Body of pancreas (tissue), 4 donors: ENCODE data around the gene DNAI7.

Source experiments
- POLR2A ChIP-seq, 3 donors: fragments of 450-650 bp; IDR thresholded peaks; one replicate each; pipeline ENCODE4 v1.6.1; 2016; ENCODE audit warnings: antibody characterized with exemption in 3 of 3, mild to moderate bottlenecking in 2 of 3
- TF ChIP-seq, protein P1 (sequence below), 7 experiments: fragments of 450-650 bp in 4 of 7; fragments of 200-600 bp in 3 of 7; sonication (generic) in 3 of 7; IDR thresholded peaks; one replicate each; pipeline ENCODE4 v1.5.1; 2016 to 2019; ENCODE audit warnings: antibody characterized with exemption in 7 of 7

DNA sequence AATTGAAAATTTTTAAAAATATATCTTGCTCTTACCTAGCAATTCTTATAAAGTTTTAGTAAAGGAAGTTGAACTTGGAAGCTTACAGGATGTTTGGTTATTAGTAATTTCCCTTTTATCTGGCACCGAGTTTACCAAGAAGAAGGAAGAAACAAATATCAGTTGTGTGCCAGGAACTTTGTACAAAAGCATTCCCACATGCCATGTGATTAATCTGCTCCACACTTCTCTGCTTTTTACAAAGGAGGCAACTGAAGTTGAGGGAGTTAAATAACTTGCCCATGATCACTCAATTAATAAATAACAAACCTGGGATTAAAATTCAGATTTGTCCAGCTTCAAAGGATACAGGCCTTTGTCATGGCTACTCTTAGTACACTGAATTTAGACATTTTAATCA lies 123.6 kb downstream of the DNAI7 start:
- TF ChIP-seq, protein P1, sequence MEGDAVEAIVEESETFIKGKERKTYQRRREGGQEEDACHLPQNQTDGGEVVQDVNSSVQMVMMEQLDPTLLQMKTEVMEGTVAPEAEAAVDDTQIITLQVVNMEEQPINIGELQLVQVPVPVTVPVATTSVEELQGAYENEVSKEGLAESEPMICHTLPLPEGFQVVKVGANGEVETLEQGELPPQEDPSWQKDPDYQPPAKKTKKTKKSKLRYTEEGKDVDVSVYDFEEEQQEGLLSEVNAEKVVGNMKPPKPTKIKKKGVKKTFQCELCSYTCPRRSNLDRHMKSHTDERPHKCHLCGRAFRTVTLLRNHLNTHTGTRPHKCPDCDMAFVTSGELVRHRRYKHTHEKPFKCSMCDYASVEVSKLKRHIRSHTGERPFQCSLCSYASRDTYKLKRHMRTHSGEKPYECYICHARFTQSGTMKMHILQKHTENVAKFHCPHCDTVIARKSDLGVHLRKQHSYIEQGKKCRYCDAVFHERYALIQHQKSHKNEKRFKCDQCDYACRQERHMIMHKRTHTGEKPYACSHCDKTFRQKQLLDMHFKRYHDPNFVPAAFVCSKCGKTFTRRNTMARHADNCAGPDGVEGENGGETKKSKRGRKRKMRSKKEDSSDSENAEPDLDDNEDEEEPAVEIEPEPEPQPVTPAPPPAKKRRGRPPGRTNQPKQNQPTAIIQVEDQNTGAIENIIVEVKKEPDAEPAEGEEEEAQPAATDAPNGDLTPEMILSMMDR (IDR thresholded peaks at IDR 0.05): no peak
- TF ChIP-seq POLR2A (IDR thresholded peaks at IDR 0.05): no peak
